Epithelial cell of proximal tubule (primary cell): Measurements from ENCODE around the gene LARP4. TPM values are rescaled to one million over a fixed set of nuclear protein-coding genes. Genes with fewer than 3 reads are reported as not detected.

Source experiments
- DNase-seq: peaks from one replicate; pipeline ENCODE4 v3.0.0-alpha.2; 2011; ENCODE audit warnings: low read depth
- H3K4me3 ChIP-seq: 2 replicates; pipeline ENCODE4 v1.5.1; 2011; ENCODE audit warnings: low read depth, mild to moderate bottlenecking, low read length
- CTCF ChIP-seq: conservative IDR thresholded peaks from 2 replicates; pipeline ENCODE4 v1.5.1; 2012; ENCODE audit warnings: low read depth, mild to moderate bottlenecking, low read length
- total RNA-seq: library from RNA; depleted of rRNA; stranded (reverse); fragments of >200 nt; gene quantifications from 2 replicates; pipeline ENCODE4 v1.2.3, GENCODE V29; 2015

Gene LARP4
- total RNA-seq, 1 donor from 2014 or later, result 24.0 TPM

GRCh38 chr12:50401500-50402081, 906 bp downstream of the LARP4 start:
- no peak for TF ChIP-seq CTCF
- no peak for DNase-seq

GRCh38 chr12:50402264-50403000, 1.7 kb downstream of the LARP4 start:
- H3K4me3 ChIP-seq, result peak overlapping the region; percentile 79
- DNase-seq, result no peak
- no peak for TF ChIP-seq CTCF

More at GRCh38 chr12:50401500-50402081, 906 bp downstream of the LARP4 start:
- H3K4me3 ChIP-seq, result peak overlapping the region; percentile 79

GRCh38 chr12:50403001-50403440, 2.3 kb downstream of the LARP4 start:
- no peak for DNase-seq
- TF ChIP-seq CTCF, result no peak
- H3K4me3 ChIP-seq, result peak overlapping the region; percentile 79

- TF ChIP-seq CTCF, result no peak
- no peak overlapping the region for H3K4me3 ChIP-seq
- DNase-seq, result no peak
These were observed 3.6 kb downstream of the LARP4 start for GRCh38 chr12:50404307-50404706.

GRCh38 chr12:50411051-50411660, 10.5 kb downstream of the LARP4 start:
- DNase-seq, result no peak
- TF ChIP-seq CTCF, result no peak

GRCh38 chr12:50415899-50416479, 15.3 kb downstream of the LARP4 start:
- TF ChIP-seq CTCF, result no peak
- no peak for DNase-seq
- no peak overlapping the region for H3K4me3 ChIP-seq

More at GRCh38 chr12:50411051-50411660, 10.5 kb downstream of the LARP4 start:
- H3K4me3 ChIP-seq, result no peak overlapping the region
